NCI-H187 treated with DMSO at 0.1 percent for 48 hours (cell line): ENCODE results near the gene GATAD2A.

Source experiments
- DNase-seq: peaks from one replicate; lab custom pipeline; 2025; lab: John Stamatoyannopoulos, UW

The GATAD2A gene

GRCh38 chr19:19490214-19490968 lies 84.9 kb downstream of the GATAD2A start:
- no peak for DNase-seq

- DNase-seq, result no peak
These were observed 86.0 kb downstream of the GATAD2A start for GRCh38 chr19:19491321-19492025.

GRCh38 chr19:19492026-19492610 lies 86.6 kb downstream of the GATAD2A start:
- DNase-seq, result no peak

GRCh38 chr19:19493841-19494546 lies 88.5 kb downstream of the GATAD2A start:
- DNase-seq, result no peak

- no peak for DNase-seq
These were observed 90.4 kb downstream of the GATAD2A start for GRCh38 chr19:19495614-19496603.

- DNase-seq, result no peak
These were observed 92.9 kb downstream of the GATAD2A start for GRCh38 chr19:19498255-19498991.

- DNase-seq, result no peak
These were observed 94.0 kb downstream of the GATAD2A start for GRCh38 chr19:19499272-19499995.

- no peak for DNase-seq
These were observed 95.6 kb downstream of the GATAD2A start for GRCh38 chr19:19500975-19501644.

- DNase-seq, result no peak
These were observed 96.3 kb downstream of the GATAD2A start for GRCh38 chr19:19501798-19502197.

GRCh38 chr19:19502281-19502680 lies 96.8 kb downstream of the GATAD2A start:
- DNase-seq, result no peak

GRCh38 chr19:19502808-19503602 lies 97.5 kb downstream of the GATAD2A start:
- no peak for DNase-seq

- no peak for DNase-seq
These were observed 99.5 kb downstream of the GATAD2A start for GRCh38 chr19:19504754-19505668.

- DNase-seq, result no peak
These were observed 100.3 kb downstream of the GATAD2A start for GRCh38 chr19:19505669-19506326.

- no peak for DNase-seq
These were observed 101.1 kb downstream of the GATAD2A start for GRCh38 chr19:19506592-19506991.

GRCh38 chr19:19507354-19507753 lies 101.9 kb downstream of the GATAD2A start:
- no peak for DNase-seq

GRCh38 chr19:19508217-19508616 lies 102.7 kb downstream of the GATAD2A start:
- DNase-seq, result no peak

GRCh38 chr19:19510432-19510831 lies 105.0 kb downstream of the GATAD2A start:
- DNase-seq, result no peak
